Karpas-422 (cell line): ENCODE results near the gene TOR1A. TPM values are rescaled to one million over a fixed set of nuclear protein-coding genes. Genes with fewer than 3 reads are reported as not detected.

Experiments used
- DNase-seq: peaks from one replicate; pipeline ENCODE4 v3.0.0-alpha.2; 2015
- H2AFZ ChIP-seq: fragments of 200-600 bp; sonication (generic); 2 replicates; pipeline ENCODE4 v1.6.1; 2014; ENCODE audit warnings: antibody characterized with exemption, low read length, mixed read lengths
- H3K27ac ChIP-seq: fragments of 200-600 bp; sonication (generic); 2 replicates; pipeline ENCODE4 v1.5.1; 2014; ENCODE audit warnings: mild to moderate bottlenecking, low read length, moderate library complexity
- H3K27me3 ChIP-seq: fragments of 200-600 bp; sonication (generic); 2 replicates; pipeline ENCODE4 v1.6.1; 2014; ENCODE audit warnings: low read length, mixed read lengths
- H3K36me3 ChIP-seq: fragments of 200-600 bp; sonication (generic); 2 replicates; pipeline ENCODE4 v1.6.1; 2014; ENCODE audit warnings: low read length, mixed read lengths; ENCODE audit not compliant: insufficient read depth
- H3K4me1 ChIP-seq: fragments of 200-600 bp; sonication (generic); 2 replicates; pipeline ENCODE4 v1.6.1; 2014; ENCODE audit warnings: mild to moderate bottlenecking, low read length, mixed read lengths
- H3K4me2 ChIP-seq: fragments of 200-600 bp; sonication (generic); 2 replicates; pipeline ENCODE4 v1.6.1; 2014; ENCODE audit warnings: low read length, low read depth, mild to moderate bottlenecking; ENCODE audit not compliant: poor library complexity, severe bottlenecking
- H3K4me3 ChIP-seq: fragments of 200-600 bp; sonication (generic); 2 replicates; pipeline ENCODE4 v1.5.1; 2014; ENCODE audit warnings: mild to moderate bottlenecking, antibody characterized with exemption, low read length, mixed read lengths
- H3K79me2 ChIP-seq: fragments of 200-600 bp; sonication (generic); 2 replicates; pipeline ENCODE4 v1.6.1; 2014; ENCODE audit warnings: mild to moderate bottlenecking, low read length, mixed read lengths
- H3K9ac ChIP-seq: fragments of 200-600 bp; sonication (generic); 2 replicates; pipeline ENCODE4 v1.6.0; 2014; ENCODE audit warnings: low read length
- H3K9me2 ChIP-seq: fragments of 200-600 bp; sonication (generic), shearing (Covaris generic); replicated peaks from 2 replicates; pipeline ENCODE4 v1.6.0; 2014; ENCODE audit warnings: mild to moderate bottlenecking, low read length, moderate library complexity; ENCODE audit not compliant: insufficient read depth
- H3K9me3 ChIP-seq: fragments of 300-700, 200-600 bp; sonication (generic); 2 replicates; pipeline ENCODE4 v1.6.1; 2014; ENCODE audit warnings: low read length, mixed read lengths
- H4K20me1 ChIP-seq: fragments of 200-600 bp; sonication (generic); 2 replicates; pipeline ENCODE4 v1.6.1; 2014; ENCODE audit warnings: mild to moderate bottlenecking, antibody characterized with exemption, low read length, low read depth; ENCODE audit not compliant: insufficient read depth
- total RNA-seq: library from RNA; depleted of rRNA; stranded (reverse); fragments of >200 nt; shearing (Covaris generic); gene quantifications from 2 replicates; pipeline ENCODE4 v1.2.3, GENCODE V29; 2014; ENCODE audit warnings: low replicate concordance

TOR1A gene
- total RNA-seq, 1 experiment from 2014 or later = 53.1 TPM

GRCh38 chr9:129835128-129835859 is 11.4 kb upstream of the TOR1A start, which contains the start of the genes C9orf78 and USP20:
TSS of gene C9orf78 (minus strand) at chr9:129835275. CDS start at chr9:129835221, 54 bp downstream.
TSS of gene USP20 (plus strand) at chr9:129835458. CDS start at chr9:129852556, 17,098 bp downstream.
- H3K36me3 ChIP-seq = peaks cover 23% of the 10 kb centered on the region; the same call in 1 of the 2 replicates
- H3K4me2 ChIP-seq = peak within 1 kb of the TSS; percentile 83
- DNase-seq = peak; percentile 99
- H3K79me2 ChIP-seq = peaks cover 65% of the 10 kb centered on the region
- H3K4me3 ChIP-seq = peak within 1 kb of the TSS; percentile 99
- H4K20me1 ChIP-seq = peaks cover 8% of the 10 kb centered on the region; the same call in 1 of the 2 replicates
- peaks cover 43% of the 10 kb centered on the region for H3K4me1 ChIP-seq
- H3K9me3 ChIP-seq = no peaks in the 10 kb centered on the region
- no peaks in the 10 kb centered on the region for H3K9me2 ChIP-seq
- H3K27ac ChIP-seq = peak within 1 kb of the TSS; percentile 59
- peak within 1 kb of the TSS; percentile 97 for H3K9ac ChIP-seq
- peak within 1 kb of the TSS; percentile 28; the same call in 1 of the 2 replicates for H2AFZ ChIP-seq
- H3K27me3 ChIP-seq = no peaks in the 10 kb centered on the region

GRCh38 chr9:129834489-129835127 is 10.7 kb upstream of the TOR1A start:
- Histone ChIP-seq H3K27ac (peak overlapping the region; percentile 59), H3K27me3 (no peaks in the 10 kb centered on the region), H3K9ac (peak overlapping the region; percentile 97), H3K4me3 (peak overlapping the region; percentile 99), H3K36me3 (peaks cover 23% of the 10 kb centered on the region; the same call in 1 of the 2 replicates), H4K20me1 (peaks cover 8% of the 10 kb centered on the region; the same call in 1 of the 2 replicates), H3K4me2 (peak overlapping the region; percentile 83), H3K9me3 (no peaks in the 10 kb centered on the region), H2AFZ (peak overlapping the region; percentile 13; the same call in 1 of the 2 replicates), H3K9me2 (no peaks in the 10 kb centered on the region), H3K4me1 (peaks cover 39% of the 10 kb centered on the region), H3K79me2 (peaks cover 59% of the 10 kb centered on the region)
- peak; percentile 75 for DNase-seq

GRCh38 chr9:129832982-129833381 is 9.0 kb upstream of the TOR1A start:
- Histone ChIP-seq H2AFZ (no peak overlapping the region), H3K27ac (no peak overlapping the region), H3K4me3 (no peak overlapping the region), H3K79me2 (peaks cover 44% of the 10 kb centered on the region), H4K20me1 (peaks cover 8% of the 10 kb centered on the region; the same call in 1 of the 2 replicates), H3K27me3 (no peaks in the 10 kb centered on the region), H3K9ac (no peak overlapping the region), H3K36me3 (peaks cover 25% of the 10 kb centered on the region; the same call in 1 of the 2 replicates), H3K4me2 (no peak overlapping the region), H3K9me3 (no peaks in the 10 kb centered on the region), H3K9me2 (no peaks in the 10 kb centered on the region), H3K4me1 (peaks cover 24% of the 10 kb centered on the region)
- DNase-seq = no peak

GRCh38 chr9:129828969-129829368 is 5.0 kb upstream of the TOR1A start:
- Histone ChIP-seq H3K4me2 (no peak overlapping the region), H3K9me3 (no peaks in the 10 kb centered on the region)

GRCh38 chr9:129828051-129828450 is 4.1 kb upstream of the TOR1A start:
- Histone ChIP-seq H3K9me2 (no peaks in the 10 kb centered on the region), H3K4me2 (no peak overlapping the region), H3K27ac (no peak overlapping the region), H3K27me3 (no peaks in the 10 kb centered on the region), H3K9me3 (no peaks in the 10 kb centered on the region), H3K79me2 (peaks cover 5% of the 10 kb centered on the region), H4K20me1 (peaks cover 1% of the 10 kb centered on the region; the same call in 1 of the 2 replicates), H3K36me3 (peaks cover 19% of the 10 kb centered on the region; the same call in 1 of the 2 replicates), H2AFZ (no peak overlapping the region), H3K4me3 (no peak overlapping the region), H3K4me1 (no peaks in the 10 kb centered on the region; the same call in 1 of the 2 replicates), H3K9ac (no peak overlapping the region)
- DNase-seq = no peak

More at GRCh38 chr9:129828969-129829368, 5.0 kb upstream of the TOR1A start:
- no peak overlapping the region for H2AFZ ChIP-seq
- H3K4me3 ChIP-seq = no peak overlapping the region
- H3K4me1 ChIP-seq = peaks cover 8% of the 10 kb centered on the region
- peaks cover 8% of the 10 kb centered on the region; the same call in 1 of the 2 replicates for H4K20me1 ChIP-seq
- no peak for DNase-seq
- H3K9me2 ChIP-seq = no peaks in the 10 kb centered on the region
- H3K79me2 ChIP-seq = peaks cover 9% of the 10 kb centered on the region
- H3K27me3 ChIP-seq = no peaks in the 10 kb centered on the region
- H3K9ac ChIP-seq = no peak overlapping the region
- no peak overlapping the region for H3K27ac ChIP-seq
- peaks cover 26% of the 10 kb centered on the region; the same call in 1 of the 2 replicates for H3K36me3 ChIP-seq

GRCh38 chr9:129826759-129827158 is 2.8 kb upstream of the TOR1A start:
- Histone ChIP-seq H2AFZ (no peak overlapping the region), H3K4me3 (no peak overlapping the region), H3K4me2 (no peak overlapping the region), H3K4me1 (peaks cover 7% of the 10 kb centered on the region), H3K9me2 (no peaks in the 10 kb centered on the region), H3K9me3 (no peaks in the 10 kb centered on the region), H3K9ac (no peak overlapping the region), H3K27me3 (no peaks in the 10 kb centered on the region), H3K36me3 (peaks cover 20% of the 10 kb centered on the region; the same call in 1 of the 2 replicates), H4K20me1 (peaks cover 6% of the 10 kb centered on the region; the same call in 1 of the 2 replicates), H3K79me2 (peaks cover 18% of the 10 kb centered on the region), H3K27ac (no peak overlapping the region)
- no peak for DNase-seq

- peaks cover 23% of the 10 kb centered on the region for H3K79me2 ChIP-seq
- H3K9me2 ChIP-seq = no peaks in the 10 kb centered on the region
- no peaks in the 10 kb centered on the region for H3K27me3 ChIP-seq
- H3K4me3 ChIP-seq = no peak overlapping the region
- no peak overlapping the region for H3K9ac ChIP-seq
- no peak for DNase-seq
- no peaks in the 10 kb centered on the region for H3K9me3 ChIP-seq
- H3K27ac ChIP-seq = no peak overlapping the region
- H2AFZ ChIP-seq = no peak overlapping the region
- no peak overlapping the region for H3K4me2 ChIP-seq
- H3K36me3 ChIP-seq = peaks cover 22% of the 10 kb centered on the region; the same call in 1 of the 2 replicates
- H4K20me1 ChIP-seq = peaks cover 6% of the 10 kb centered on the region; the same call in 1 of the 2 replicates
- H3K4me1 ChIP-seq = peaks cover 7% of the 10 kb centered on the region
These were observed 2.4 kb upstream of the TOR1A start for GRCh38 chr9:129826344-129826743.
